GM21619 (cell line): ENCODE results near the gene KLHL33.

ENCODE experiments used
- ATAC-seq: cut with Tn5 transposase; IDR thresholded peaks from one replicate; pipeline ENCODE4 v1.9.1; 2021; ENCODE audit not compliant: unreplicated experiment

Gene KLHL33

GRCh38 chr14:20376071-20376588 is 59.8 kb downstream of the KLHL33 start:
- no peak for ATAC-seq
